Heart left ventricle (tissue), 13 donors: ENCODE results near the gene P2RX3.

Source experiments
- CTCF ChIP-seq, 12 donors: fragments of 200-600 bp; sonication (generic) in 4 of 12; IDR thresholded peaks; one replicate each; pipeline versions ENCODE4 v1.5.0 to v1.8.0; 2018 to 2022; ENCODE audit warnings: antibody characterized with exemption in 12 of 12, mild to moderate bottlenecking in 5 of 12
- POLR2A ChIP-seq, 2 donors: fragments of 450-650 bp; IDR thresholded peaks; one replicate each; pipeline ENCODE4 v1.6.1; 2017; ENCODE audit warnings: antibody characterized with exemption in 2 of 2, mild to moderate bottlenecking in 2 of 2, moderate library complexity in 2 of 2
- donor health status: ischemic (EF 13 %, LVEDD 7.1; RV severe dilation, severe dysfunction).
- donor health status: DM: no; HTN: yes; CAD: no.
- donor health status: DM: no; HTN: no; CAD: no.
- donor health status: ischemic (EF 25% LVEDD 6.9; RV normal size, moderate dysfunction).
- donor health status: ischemic (EF 25% LVEDD 5.7; RV mildly dilated, moderate dysfunction).
- donor health status: ischemic (EF 35%, LVEDD 5.7; RV mildly dilated, moderate dysfunction).
- donor health status: nonischemic (EF 11% LVEDD 7.7; RV severe dilation, severe dysfunction).
- donor health status: DM: yes; HTN: yes; CAD: no.
- donor health status: PGD.
- donor health status: ischemic (EF 29% LVEDD 5.4; RV normal size, mild dysfunction).
- donor health status: nonischemic (EF 23%, LVEDD 6.1; RV moderate dilation, normal function).

- no peak for TF ChIP-seq CTCF (IDR thresholded peaks at IDR 0.05)
- TF ChIP-seq POLR2A (IDR thresholded peaks at IDR 0.05): no peak
Measured at GRCh38 chr11:57407941-57408475, 69.9 kb downstream of the P2RX3 start.
